Measurements from ENCODE around the gene CHIA.

The CHIA gene

DNA sequence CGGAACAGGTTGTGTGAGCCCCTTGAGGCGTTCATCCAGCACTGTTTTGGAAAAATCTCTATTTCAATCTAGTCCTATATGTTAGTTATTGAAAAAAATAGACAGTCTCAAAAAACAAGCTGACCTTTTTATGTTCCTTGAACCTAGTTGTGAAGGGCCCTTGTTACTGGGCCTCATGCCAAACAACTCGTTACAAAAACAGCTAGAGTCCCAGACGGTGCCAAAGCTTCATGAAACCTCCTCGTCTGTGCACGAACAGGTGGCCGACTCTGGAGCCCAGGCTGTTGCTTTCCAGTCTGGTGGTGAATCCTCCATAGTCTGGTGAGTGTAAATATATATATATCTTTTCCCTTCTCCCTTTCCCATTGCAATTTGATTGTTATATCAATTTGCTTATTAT is at the start of gene CHIA:
TSS of gene CHIA (plus strand) at position 222 of the 400 bp plus-strand sequence. CDS start 19,617 bp downstream, outside the sequence.
- Histone ChIP-seq H3K9ac (ENCODE audit: low read depth in 1 of 2, low read length in 2 of 2) (no peak within 1 kb of the TSS), H3K27ac (ENCODE audit: low read depth, low read length) (no peak within 1 kb of the TSS), H3K4me1 (ENCODE audit: control insufficient read depth in 1 of 2, insufficient read depth in 2 of 2, low read length in 2 of 2) (no peaks in the 10 kb centered on the region), H3K27me3 (ENCODE audit: control insufficient read depth in 1 of 2, insufficient read depth in 2 of 2, low read length in 2 of 2) (no peaks in the 10 kb centered on the region), H3K9me3 (ENCODE audit: control insufficient read depth in 1 of 2, low read length in 2 of 2) (no peaks in the 10 kb centered on the region), H3K4me3 (ENCODE audit: low read depth in 1 of 2, low read length in 2 of 2) (no peak within 1 kb of the TSS), H3K36me3 (ENCODE audit: control insufficient read depth in 1 of 2, insufficient read depth in 2 of 2, low read length in 2 of 2) (no peaks in the 10 kb centered on the region)

GRCh38 chr1:111241797-111242196 is 48.9 kb upstream of the CHIA start:
- Histone ChIP-seq H3K36me3 (ENCODE audit: control insufficient read depth in 1 of 2, insufficient read depth in 2 of 2, low read length in 2 of 2) (no peaks in the 10 kb centered on the region), H3K27me3 (ENCODE audit: control insufficient read depth in 1 of 2, insufficient read depth in 2 of 2, low read length in 2 of 2) (no peaks in the 10 kb centered on the region), H3K4me1 (ENCODE audit: control insufficient read depth in 1 of 2, insufficient read depth in 2 of 2, low read length in 2 of 2) (peaks cover 0 to 4% of the 10 kb centered on the region in 2 donors), H3K9ac (ENCODE audit: low read depth in 1 of 2, low read length in 2 of 2) (no peak overlapping the region), H3K27ac (ENCODE audit: low read depth, low read length) (no peak overlapping the region), H3K4me3 (ENCODE audit: low read depth in 1 of 2, low read length in 2 of 2) (no peak overlapping the region), H3K9me3 (ENCODE audit: control insufficient read depth in 1 of 2, low read length in 2 of 2) (no peaks in the 10 kb centered on the region)

GRCh38 chr1:111242805-111243523 is 47.7 kb upstream of the CHIA start:
- no peaks in the 10 kb centered on the region for H3K36me3 ChIP-seq (ENCODE audit: control insufficient read depth in 1 of 2, insufficient read depth in 2 of 2, low read length in 2 of 2)
- peaks cover 0 to 4% of the 10 kb centered on the region in 2 donors for H3K4me1 ChIP-seq (ENCODE audit: control insufficient read depth in 1 of 2, insufficient read depth in 2 of 2, low read length in 2 of 2)
- no peak overlapping the region for H3K27ac ChIP-seq (ENCODE audit: low read depth, low read length)
- no peaks in the 10 kb centered on the region for H3K9me3 ChIP-seq (ENCODE audit: control insufficient read depth in 1 of 2, low read length in 2 of 2)
- H3K9ac ChIP-seq (ENCODE audit: low read depth in 1 of 2, low read length in 2 of 2), result no peak overlapping the region
- H3K4me3 ChIP-seq (ENCODE audit: low read depth in 1 of 2, low read length in 2 of 2), result no peak overlapping the region
- no peaks in the 10 kb centered on the region for H3K27me3 ChIP-seq (ENCODE audit: control insufficient read depth in 1 of 2, insufficient read depth in 2 of 2, low read length in 2 of 2)

- H3K9me3 ChIP-seq (ENCODE audit: control insufficient read depth in 1 of 2, low read length in 2 of 2), result no peaks in the 10 kb centered on the region
- no peaks in the 10 kb centered on the region for H3K36me3 ChIP-seq (ENCODE audit: control insufficient read depth in 1 of 2, insufficient read depth in 2 of 2, low read length in 2 of 2)
- H3K4me3 ChIP-seq (ENCODE audit: low read depth in 1 of 2, low read length in 2 of 2), result no peak overlapping the region
- H3K4me1 ChIP-seq (ENCODE audit: control insufficient read depth in 1 of 2, insufficient read depth in 2 of 2, low read length in 2 of 2), result peaks cover 0 to 4% of the 10 kb centered on the region in 2 donors
- no peak overlapping the region for H3K9ac ChIP-seq (ENCODE audit: low read depth in 1 of 2, low read length in 2 of 2)
- peaks cover 0 to 3% of the 10 kb centered on the region in 2 donors for H3K27me3 ChIP-seq (ENCODE audit: control insufficient read depth in 1 of 2, insufficient read depth in 2 of 2, low read length in 2 of 2)
- H3K27ac ChIP-seq (ENCODE audit: low read depth, low read length), result no peak overlapping the region
These were observed 43.4 kb upstream of the CHIA start for GRCh38 chr1:111247125-111247838.

- H3K27me3 ChIP-seq (ENCODE audit: control insufficient read depth in 1 of 2, insufficient read depth in 2 of 2, low read length in 2 of 2), result peaks cover 0 to 3% of the 10 kb centered on the region in 2 donors
- no peak overlapping the region for H3K4me3 ChIP-seq (ENCODE audit: low read depth in 1 of 2, low read length in 2 of 2)
- H3K36me3 ChIP-seq (ENCODE audit: control insufficient read depth in 1 of 2, insufficient read depth in 2 of 2, low read length in 2 of 2), result no peaks in the 10 kb centered on the region
- no peaks in the 10 kb centered on the region for H3K4me1 ChIP-seq (ENCODE audit: control insufficient read depth in 1 of 2, insufficient read depth in 2 of 2, low read length in 2 of 2)
- no peak overlapping the region for H3K9ac ChIP-seq (ENCODE audit: low read depth in 1 of 2, low read length in 2 of 2)
- no peak overlapping the region for H3K27ac ChIP-seq (ENCODE audit: low read depth, low read length)
- H3K9me3 ChIP-seq (ENCODE audit: control insufficient read depth in 1 of 2, low read length in 2 of 2), result no peaks in the 10 kb centered on the region
These were observed 40.7 kb upstream of the CHIA start for GRCh38 chr1:111249960-111250359.

- no peak overlapping the region for H3K4me3 ChIP-seq (ENCODE audit: low read depth in 1 of 2, low read length in 2 of 2)
- H3K9me3 ChIP-seq (ENCODE audit: control insufficient read depth in 1 of 2, low read length in 2 of 2), result no peaks in the 10 kb centered on the region
- H3K36me3 ChIP-seq (ENCODE audit: control insufficient read depth in 1 of 2, insufficient read depth in 2 of 2, low read length in 2 of 2), result no peaks in the 10 kb centered on the region
- no peak overlapping the region for H3K9ac ChIP-seq (ENCODE audit: low read depth in 1 of 2, low read length in 2 of 2)
- no peak overlapping the region for H3K27ac ChIP-seq (ENCODE audit: low read depth, low read length)
- H3K27me3 ChIP-seq (ENCODE audit: control insufficient read depth in 1 of 2, insufficient read depth in 2 of 2, low read length in 2 of 2), result peaks cover 0 to 3% of the 10 kb centered on the region in 2 donors
- no peaks in the 10 kb centered on the region for H3K4me1 ChIP-seq (ENCODE audit: control insufficient read depth in 1 of 2, insufficient read depth in 2 of 2, low read length in 2 of 2)
These were observed 39.1 kb upstream of the CHIA start for GRCh38 chr1:111251570-111251969.

DNA sequence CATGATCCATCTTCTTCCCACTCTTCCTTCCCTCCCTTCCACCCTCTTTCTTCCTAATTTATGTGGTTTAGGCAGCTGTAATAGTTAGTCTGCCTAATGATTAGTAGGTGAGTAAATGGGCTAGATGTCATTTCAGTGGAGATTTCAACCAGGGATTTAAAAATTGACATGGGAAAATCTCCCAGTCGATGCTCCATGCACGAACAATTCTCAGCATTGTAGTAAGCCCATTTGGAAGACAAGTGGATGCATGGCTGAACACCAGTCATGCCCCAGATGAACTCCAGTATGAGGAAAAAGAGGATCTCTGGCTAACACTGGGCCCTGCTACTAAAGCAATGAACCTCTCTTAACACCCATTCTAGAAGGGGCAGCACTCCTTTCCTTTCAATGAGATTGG is 37.9 kb upstream of the CHIA start:
- peaks cover 0 to 3% of the 10 kb centered on the region in 2 donors for H3K27me3 ChIP-seq (ENCODE audit: control insufficient read depth in 1 of 2, insufficient read depth in 2 of 2, low read length in 2 of 2)
- no peaks in the 10 kb centered on the region for H3K36me3 ChIP-seq (ENCODE audit: control insufficient read depth in 1 of 2, insufficient read depth in 2 of 2, low read length in 2 of 2)
- no peak overlapping the region for H3K27ac ChIP-seq (ENCODE audit: low read depth, low read length)
- H3K4me3 ChIP-seq (ENCODE audit: low read depth in 1 of 2, low read length in 2 of 2), result no peak overlapping the region
- H3K4me1 ChIP-seq (ENCODE audit: control insufficient read depth in 1 of 2, insufficient read depth in 2 of 2, low read length in 2 of 2), result no peaks in the 10 kb centered on the region
- no peak overlapping the region for H3K9ac ChIP-seq (ENCODE audit: low read depth in 1 of 2, low read length in 2 of 2)
- H3K9me3 ChIP-seq (ENCODE audit: control insufficient read depth in 1 of 2, low read length in 2 of 2), result no peaks in the 10 kb centered on the region

GRCh38 chr1:111253876-111254275 is 36.8 kb upstream of the CHIA start:
- Histone ChIP-seq H3K36me3 (ENCODE audit: control insufficient read depth in 1 of 2, insufficient read depth in 2 of 2, low read length in 2 of 2) (no peaks in the 10 kb centered on the region), H3K9ac (ENCODE audit: low read depth in 1 of 2, low read length in 2 of 2) (no peak overlapping the region), H3K4me3 (ENCODE audit: low read depth in 1 of 2, low read length in 2 of 2) (no peak overlapping the region), H3K27ac (ENCODE audit: low read depth, low read length) (no peak overlapping the region), H3K4me1 (ENCODE audit: control insufficient read depth in 1 of 2, insufficient read depth in 2 of 2, low read length in 2 of 2) (no peaks in the 10 kb centered on the region), H3K27me3 (ENCODE audit: control insufficient read depth in 1 of 2, insufficient read depth in 2 of 2, low read length in 2 of 2) (peaks cover 0 to 3% of the 10 kb centered on the region in 2 donors), H3K9me3 (ENCODE audit: control insufficient read depth in 1 of 2, low read length in 2 of 2) (no peaks in the 10 kb centered on the region)

- no peaks in the 10 kb centered on the region for H3K4me1 ChIP-seq (ENCODE audit: control insufficient read depth in 1 of 2, insufficient read depth in 2 of 2, low read length in 2 of 2)
- no peaks in the 10 kb centered on the region for H3K36me3 ChIP-seq (ENCODE audit: control insufficient read depth in 1 of 2, insufficient read depth in 2 of 2, low read length in 2 of 2)
- H3K9me3 ChIP-seq (ENCODE audit: control insufficient read depth in 1 of 2, low read length in 2 of 2), result no peaks in the 10 kb centered on the region
- H3K9ac ChIP-seq (ENCODE audit: low read depth in 1 of 2, low read length in 2 of 2), result no peak overlapping the region
- peaks cover 0 to under 1% of the 10 kb centered on the region in 2 donors for H3K27me3 ChIP-seq (ENCODE audit: control insufficient read depth in 1 of 2, insufficient read depth in 2 of 2, low read length in 2 of 2)
- no peak overlapping the region for H3K27ac ChIP-seq (ENCODE audit: low read depth, low read length)
- H3K4me3 ChIP-seq (ENCODE audit: low read depth in 1 of 2, low read length in 2 of 2), result no peak overlapping the region
These were observed 33.5 kb upstream of the CHIA start for GRCh38 chr1:111256988-111257658.
